Tibial nerve (tissue), 4 donors: ENCODE measurements around the gene EFNA5. TPM values are rescaled to one million over a fixed set of nuclear protein-coding genes. Genes with fewer than 3 reads are reported as not detected.

Experiments
- DNase-seq, 2 donors: peaks; one replicate each; pipeline ENCODE4 v3.0.0-alpha.2; 2019; ENCODE audit warnings: low spot score in 2 of 2
- H3K27ac ChIP-seq, 4 donors: fragments of 200-600 bp; sonication (generic) in 3 of 4; one replicate each; pipeline ENCODE4 v1.5.1; 2017 to 2019; ENCODE audit warnings: mild to moderate bottlenecking in 1 of 4
- H3K27me3 ChIP-seq, 2 donors: fragments of 200-600 bp; sonication (generic) in 1 of 2; one replicate each; pipeline versions ENCODE4 v1.5.1 to v1.6.0; 2017 to 2019
- H3K36me3 ChIP-seq, 3 donors: fragments of 200-600 bp; sonication (generic); one replicate each; pipeline ENCODE4 v1.5.1; 2018 to 2019
- H3K4me1 ChIP-seq, 4 donors: fragments of 200-600 bp; sonication (generic) in 3 of 4; one replicate each; pipeline ENCODE4 v1.5.1; 2017 to 2019
- H3K4me3 ChIP-seq, 4 donors: fragments of 200-600 bp; sonication (generic) in 3 of 4; one replicate each; pipeline ENCODE4 v1.5.1; 2017 to 2019; ENCODE audit warnings: mild to moderate bottlenecking in 1 of 4, moderate library complexity in 1 of 4
- H3K9me3 ChIP-seq, 4 donors: fragments of 200-600 bp; sonication (generic) in 3 of 4; one replicate each; pipeline ENCODE4 v1.5.1; 2017 to 2019
- CTCF ChIP-seq, 5 experiments: fragments of 200-600 bp in 3 of 5; fragments of 450-650 bp in 2 of 5; sonication (generic) in 3 of 5; IDR thresholded peaks; one replicate each; pipeline ENCODE4 v1.5.1; 2016 to 2019; ENCODE audit warnings: antibody characterized with exemption in 5 of 5, mild to moderate bottlenecking in 3 of 5, moderate library complexity in 2 of 5
- EP300 ChIP-seq, 2 donors: sonication (generic); formaldehyde crosslinking; IDR thresholded peaks; one replicate each; pipeline ENCODE4 v1.6.1; 2017; ENCODE audit warnings: antibody characterized with exemption in 2 of 2, mild to moderate bottlenecking in 1 of 2
- POLR2A ChIP-seq, 2 donors: fragments of 450-650 bp; IDR thresholded peaks; one replicate each; pipeline ENCODE4 v1.6.1; 2017; ENCODE audit warnings: antibody characterized with exemption in 2 of 2, mild to moderate bottlenecking in 2 of 2, moderate library complexity in 2 of 2
- total RNA-seq, 4 donors: library from RNA; depleted of rRNA; stranded (reverse); fragments of >200 nt; gene quantifications; one replicate each; pipeline ENCODE4 v1.1.0, GENCODE V29; 2016

The EFNA5 gene
- total RNA-seq, 4 donors from 2014 or later, result 6.3 to 10.2 (median 6.9) TPM

- TF ChIP-seq POLR2A (IDR thresholded peaks at IDR 0.05) (no peak), CTCF (IDR thresholded peaks at IDR 0.05) (no peak), EP300 (IDR thresholded peaks at IDR 0.05) (no peak)
- no peak for DNase-seq
- H3K4me3 ChIP-seq, result no peak overlapping the region
- no peaks in the 10 kb centered on the region for H3K9me3 ChIP-seq
- no peaks in the 10 kb centered on the region for H3K27me3 ChIP-seq
- no peaks in the 10 kb centered on the region for H3K36me3 ChIP-seq
- H3K4me1 ChIP-seq, result no peaks in the 10 kb centered on the region
- H3K27ac ChIP-seq, result no peak overlapping the region
These were observed 340.9 kb downstream of the EFNA5 start for GRCh38 chr5:107329850-107330249.
